ENCODE measurements around the gene UHRF1. TPM values are rescaled to one million over a fixed set of nuclear protein-coding genes. Genes with fewer than 3 reads are reported as not detected.

Gene UHRF1
- total and polyA plus RNA-seq, 3 experiments from 2014 or later, result 0.35 to 218 (median 212) TPM

DNA sequence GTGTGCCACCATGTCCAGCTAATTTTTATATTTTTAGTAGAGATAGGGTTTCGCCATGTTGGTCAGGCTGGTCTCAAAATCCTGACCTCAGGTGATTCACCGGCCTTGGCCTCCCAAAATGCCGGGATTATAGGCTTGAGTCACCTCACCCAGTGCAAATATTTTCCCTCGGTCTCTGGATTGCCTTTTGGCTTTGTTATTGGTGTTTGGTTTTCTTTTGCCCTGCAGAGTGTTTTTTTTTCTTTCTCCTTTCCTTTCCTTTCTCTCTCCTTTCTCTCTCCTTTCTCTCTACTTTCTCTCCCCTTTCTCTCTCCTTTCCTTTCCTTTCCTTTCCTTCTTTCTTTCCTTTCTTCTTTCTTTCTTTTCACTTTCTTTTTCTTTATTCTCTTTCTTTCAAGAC lies 92.8 kb downstream of the UHRF1 start:
- ChIA-PET POLR2A (no interaction called here), CTCF (interaction anchor here (0.7 to 1.4 kb wide), 8 partner anchors 9 to 192 kb away, joined by 3 to 5 read pairs (median 3); no protein-coding TSS in a partner anchor)
- Histone ChIP-seq H3K36me3 (ENCODE audit: insufficient read depth, low read length) (no peaks in the 10 kb centered on the region), H3K9me3 (ENCODE audit: low read length) (no peaks in the 10 kb centered on the region), H3K4me3 (ENCODE audit: low read length) (no peak overlapping the region), H3K27ac (ENCODE audit: low read depth, low read length) (no peak overlapping the region), H3K4me1 (ENCODE audit: insufficient read depth, low read length) (no peaks in the 10 kb centered on the region), H3K27me3 (ENCODE audit: insufficient read depth, low read length, poor library complexity, severe bottlenecking) (no peaks in the 10 kb centered on the region)
- H3K27ac Mint-ChIP-seq, result peak overlapping the region in 2 of 8 donors; percentile 22 to 57
- no peaks in the 10 kb centered on the region for H3K27me3 Mint-ChIP-seq
- DNase-seq, result no peak
- no peak overlapping the region for H3K4me3 Mint-ChIP-seq
- peaks cover 17 to 39% (median 26%) of the 10 kb centered on the region in 3 donors for H3K4me1 Mint-ChIP-seq
- peaks cover 1 to 13% (median 6%) of the 10 kb centered on the region in 3 donors for H3K36me3 Mint-ChIP-seq
- no peaks in the 10 kb centered on the region for H3K9me3 Mint-ChIP-seq

DNA sequence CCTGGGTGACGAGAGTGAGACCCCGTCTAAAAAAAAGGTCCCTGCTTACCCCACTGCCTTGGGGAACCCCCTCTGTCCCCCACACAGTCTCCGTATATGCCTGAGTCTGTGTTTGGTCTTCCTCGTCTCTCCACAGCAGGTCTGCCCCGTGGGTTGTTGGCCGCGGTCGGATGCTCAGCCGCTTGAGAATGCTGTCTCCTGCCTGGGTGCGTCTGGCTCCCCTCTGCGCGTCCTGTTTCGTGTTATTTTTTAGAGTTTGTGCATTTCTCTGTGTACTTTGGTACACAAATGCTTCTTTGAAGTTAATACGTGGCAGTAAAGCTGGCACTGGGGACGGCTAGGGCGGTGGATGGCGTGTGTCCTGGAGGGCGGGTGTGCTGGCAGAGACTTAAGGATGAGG lies 94.5 kb downstream of the UHRF1 start:
- Mint-ChIP-seq H3K9me3 (peaks cover 0 to 3% (median 0%) of the 10 kb centered on the region in 5 donors), H3K4me1 (peaks cover 16 to 43% (median 29%) of the 10 kb centered on the region in 3 donors), H3K4me3 (no peak overlapping the region), H3K27me3 (no peaks in the 10 kb centered on the region), H3K36me3 (peaks cover 6 to 15% (median 14%) of the 10 kb centered on the region in 3 donors), H3K27ac (peak overlapping the region in 1 of 8 donors; percentile 80)
- no peaks in the 10 kb centered on the region for H3K4me1 ChIP-seq (ENCODE audit: insufficient read depth, low read length)
- H3K4me3 ChIP-seq (ENCODE audit: low read length), result no peak overlapping the region
- no peaks in the 10 kb centered on the region for H3K27me3 ChIP-seq (ENCODE audit: insufficient read depth, low read length, poor library complexity, severe bottlenecking)
- no peak for DNase-seq
- ChIA-PET POLR2A (interaction anchor here (0.6 kb wide), 1 partner anchor 357 kb away, joined by 6 read pairs; no protein-coding TSS in a partner anchor), CTCF (interaction anchor here (1.5 kb wide), 1 partner anchor 21 kb away, joined by 3 read pairs; no protein-coding TSS in a partner anchor)
- no peak overlapping the region for H3K27ac ChIP-seq (ENCODE audit: low read depth, low read length)
- H3K36me3 ChIP-seq (ENCODE audit: insufficient read depth, low read length), result no peaks in the 10 kb centered on the region
- H3K9me3 ChIP-seq (ENCODE audit: low read length), result peaks cover 3% of the 10 kb centered on the region

DNA sequence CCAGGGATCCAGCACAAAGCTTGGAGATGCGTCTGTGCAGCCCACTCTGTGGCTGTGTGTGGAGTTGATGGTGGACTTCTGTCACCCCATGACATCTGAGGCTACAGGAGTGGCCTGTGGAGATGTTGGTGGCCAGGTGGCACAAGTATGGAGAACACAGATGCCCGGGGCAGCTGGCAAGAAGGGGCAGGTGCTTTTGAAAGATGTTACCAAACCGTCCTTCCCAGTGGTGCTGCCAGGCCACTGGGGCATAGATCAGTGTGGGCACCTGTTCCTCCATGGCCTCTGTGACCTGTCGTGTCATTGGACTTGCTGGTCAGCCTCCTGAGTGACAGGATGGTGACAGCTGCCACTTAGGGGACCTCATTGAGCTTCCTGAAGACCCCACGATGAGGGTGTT lies 95.8 kb downstream of the UHRF1 start:
- ChIA-PET CTCF (interaction anchor here (0.5 kb wide), 1 partner anchor 168 kb away, joined by 3 read pairs; no protein-coding TSS in a partner anchor), POLR2A (no interaction called here)
- Histone ChIP-seq H3K4me1 (ENCODE audit: insufficient read depth, low read length) (no peaks in the 10 kb centered on the region), H3K27ac (ENCODE audit: low read depth, low read length) (no peak overlapping the region), H3K27me3 (ENCODE audit: insufficient read depth, low read length, poor library complexity, severe bottlenecking) (no peaks in the 10 kb centered on the region), H3K4me3 (ENCODE audit: low read length) (no peak overlapping the region), H3K36me3 (ENCODE audit: insufficient read depth, low read length) (no peaks in the 10 kb centered on the region), H3K9me3 (ENCODE audit: low read length) (peaks cover 3% of the 10 kb centered on the region)
- Mint-ChIP-seq H3K36me3 (peaks cover 6 to 16% (median 14%) of the 10 kb centered on the region in 3 donors), H3K27ac (peak overlapping the region in 1 of 8 donors; percentile 70), H3K9me3 (peaks cover 0 to 3% (median 0%) of the 10 kb centered on the region in 5 donors), H3K27me3 (no peaks in the 10 kb centered on the region), H3K4me1 (peaks cover 17 to 52% (median 27%) of the 10 kb centered on the region in 3 donors), H3K4me3 (no peak overlapping the region)
- no peak for DNase-seq

DNA sequence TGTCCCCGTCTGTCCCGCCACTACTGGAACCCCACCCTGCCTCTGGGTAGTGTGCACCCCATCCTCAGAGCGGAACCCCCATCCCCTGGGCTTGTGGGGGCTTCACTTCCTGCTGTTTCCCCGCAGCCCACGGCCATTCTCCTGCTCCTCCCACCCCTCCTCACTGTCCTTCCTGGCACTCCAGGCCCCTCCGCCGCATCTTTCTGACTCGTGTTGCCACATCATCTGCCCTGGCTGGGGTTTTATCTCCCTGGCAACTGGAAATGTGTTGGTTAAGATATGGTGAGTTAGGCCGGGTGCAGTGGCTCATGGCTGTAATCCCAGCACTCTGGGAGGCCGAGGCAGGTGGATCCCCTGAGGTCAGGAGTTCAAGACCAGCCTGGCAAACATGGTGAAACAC lies 96.9 kb downstream of the UHRF1 start:
- Mint-ChIP-seq H3K4me1 (peaks cover 15 to 48% (median 20%) of the 10 kb centered on the region in 3 donors), H3K4me3 (no peak overlapping the region), H3K9me3 (peaks cover 0 to 3% (median 0%) of the 10 kb centered on the region in 5 donors), H3K27me3 (no peaks in the 10 kb centered on the region), H3K36me3 (peaks cover 5 to 19% (median 14%) of the 10 kb centered on the region in 3 donors), H3K27ac (peak overlapping the region in 1 of 8 donors; percentile 51)
- Histone ChIP-seq H3K27ac (ENCODE audit: low read depth, low read length) (no peak overlapping the region), H3K36me3 (ENCODE audit: insufficient read depth, low read length) (no peaks in the 10 kb centered on the region), H3K4me3 (ENCODE audit: low read length) (no peak overlapping the region), H3K27me3 (ENCODE audit: insufficient read depth, low read length, poor library complexity, severe bottlenecking) (no peaks in the 10 kb centered on the region), H3K9me3 (ENCODE audit: low read length) (peaks cover 3% of the 10 kb centered on the region), H3K4me1 (ENCODE audit: insufficient read depth, low read length) (no peaks in the 10 kb centered on the region)
- DNase-seq, result no peak
- ChIA-PET CTCF (no interaction called here), POLR2A (no interaction called here)

DNA sequence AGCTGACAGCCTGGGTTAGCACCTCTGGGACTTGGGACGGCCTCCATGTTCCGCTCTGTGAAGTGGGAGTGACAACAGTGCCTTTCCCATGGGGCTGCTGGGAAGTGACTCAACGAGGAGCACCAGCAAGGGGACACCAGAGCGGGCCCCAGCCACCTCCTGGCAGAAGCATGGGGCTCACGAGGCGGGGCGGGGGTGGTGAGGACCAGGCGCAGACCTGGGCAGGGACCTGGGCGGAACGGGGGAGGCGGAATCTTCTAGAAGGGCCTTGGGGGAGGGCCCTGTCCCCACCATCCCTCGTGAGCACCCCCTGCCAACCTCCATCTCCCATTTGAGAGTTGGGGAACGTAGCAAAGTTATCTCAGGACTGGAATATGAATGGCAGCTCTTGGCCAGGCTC lies 97.5 kb downstream of the UHRF1 start:
- ChIA-PET CTCF (no interaction called here), POLR2A (no interaction called here)
- H3K27ac ChIP-seq (ENCODE audit: low read depth, low read length), result no peak overlapping the region
- peaks cover 10 to 43% (median 15%) of the 10 kb centered on the region in 3 donors for H3K4me1 Mint-ChIP-seq
- H3K4me3 Mint-ChIP-seq, result no peak overlapping the region
- H3K27me3 Mint-ChIP-seq, result no peaks in the 10 kb centered on the region
- no peaks in the 10 kb centered on the region for H3K36me3 ChIP-seq (ENCODE audit: insufficient read depth, low read length)
- peaks cover 5 to 17% (median 14%) of the 10 kb centered on the region in 3 donors for H3K36me3 Mint-ChIP-seq
- H3K4me3 ChIP-seq (ENCODE audit: low read length), result no peak overlapping the region
- H3K27ac Mint-ChIP-seq, result no peak overlapping the region
- H3K9me3 Mint-ChIP-seq, result peaks cover 0 to 3% (median 0%) of the 10 kb centered on the region in 5 donors
- no peaks in the 10 kb centered on the region for H3K4me1 ChIP-seq (ENCODE audit: insufficient read depth, low read length)
- no peak for DNase-seq
- no peaks in the 10 kb centered on the region for H3K27me3 ChIP-seq (ENCODE audit: insufficient read depth, low read length, poor library complexity, severe bottlenecking)
- peaks cover 3% of the 10 kb centered on the region for H3K9me3 ChIP-seq (ENCODE audit: low read length)

Other genes with a start within 250 kb of the UHRF1 start
- gene MYDGF, start 239.2 kb upstream of the UHRF1 start, total RNA-seq, result 10 to 100 TPM; 83.2 to 88.6 TPM
- gene MYDGF, start 239.2 kb upstream of the UHRF1 start, polyA plus RNA-seq, result 146 TPM
- gene DPP9, start 185.7 kb upstream of the UHRF1 start, total RNA-seq, result 100 to 1,000 TPM; 105 TPM
- 32.1 TPM for gene DPP9, start 185.7 kb upstream of the UHRF1 start, polyA plus RNA-seq
- 10 to 100 TPM; 25.5 to 26.0 TPM for gene FEM1A, start 117.8 kb upstream of the UHRF1 start, total RNA-seq
- gene FEM1A, start 117.8 kb upstream of the UHRF1 start, polyA plus RNA-seq, result 4.3 TPM
- 10 to 100 TPM; 24.4 to 26.5 TPM for gene TICAM1, start 77.8 kb upstream of the UHRF1 start, total RNA-seq
- 13.8 TPM for gene TICAM1, start 77.8 kb upstream of the UHRF1 start, polyA plus RNA-seq
- gene PLIN3, start 41.8 kb upstream of the UHRF1 start, total RNA-seq, result 10 to 100 TPM; 12.3 to 15.4 TPM
- gene PLIN3, start 41.8 kb upstream of the UHRF1 start, polyA plus RNA-seq, result 21.6 TPM
- 1 to 10 TPM; 1.8 to 2.2 TPM for gene ARRDC5, start 6.6 kb upstream of the UHRF1 start, total RNA-seq
- gene ARRDC5, start 6.6 kb upstream of the UHRF1 start, polyA plus RNA-seq, result 5.5 TPM
- gene KDM4B, start 59.6 kb downstream of the UHRF1 start, total RNA-seq, result 10 to 100 TPM; 14.6 to 16.0 TPM
- gene KDM4B, start 59.6 kb downstream of the UHRF1 start, polyA plus RNA-seq, result 14.6 TPM

Measured in CD8-positive, alpha-beta memory T cell (primary cell).